Naive thymus-derived CD4-positive, alpha-beta T cell (primary cell): ENCODE results near the gene CDK4. TPM values are rescaled to one million over a fixed set of nuclear protein-coding genes. Genes with fewer than 3 reads are reported as not detected.

Experiments
- ATAC-seq: fragments of 150-1000 bp; cut with Tn5 transposase; 2 replicates; pipeline ENCODE4 v1.10.0; 2021; ENCODE audit warnings: mild to moderate bottlenecking, moderate library complexity
- CTCF ChIA-PET: fragments of 350-600 bp; sonication (Branson Sonifier 250); formaldehyde crosslinking; loops from one replicate; lab custom pipeline; 2021; ENCODE audit warnings: antibody characterized with exemption; lab: Charles Lee
- POLR2A ChIA-PET: fragments of 350-600 bp; sonication (Branson Sonifier 250); formaldehyde crosslinking; loops from one replicate; lab custom pipeline; 2021; ENCODE audit warnings: antibody characterized with exemption, inconsistent platforms; lab: Charles Lee
- DNase-seq, 9 donors: peaks; one replicate each; pipeline versions ENCODE4 v3.0.0 to v3.0.0-alpha.2; 2020 to 2022; ENCODE audit warnings: mixed read lengths in 1 of 9
- H3K27ac ChIP-seq: one replicate; pipeline ENCODE4 v1.7.0; 2013; ENCODE audit warnings: mild to moderate bottlenecking, low read depth, low read length, moderate library complexity
- H3K27me3 ChIP-seq, 2 donors: one replicate each; pipeline ENCODE4 v1.7.0; 2013; ENCODE audit warnings: low read length in 2 of 2, mild to moderate bottlenecking in 2 of 2, moderate library complexity in 2 of 2; ENCODE audit not compliant: control insufficient read depth in 2 of 2, insufficient read depth in 2 of 2
- H3K36me3 ChIP-seq, 3 experiments: 1 replicate in 2 of 3; 2 replicates in 1 of 3; pipeline ENCODE4 v1.7.0; 2013; ENCODE audit warnings: low read length in 3 of 3, mild to moderate bottlenecking in 3 of 3, moderate library complexity in 1 of 3; ENCODE audit not compliant: insufficient read depth in 3 of 3, control insufficient read depth in 2 of 3
- H3K4me1 ChIP-seq, 2 donors: one replicate each; pipeline ENCODE4 v1.7.0; 2013; ENCODE audit warnings: low read length in 2 of 2, mild to moderate bottlenecking in 2 of 2, moderate library complexity in 1 of 2; ENCODE audit not compliant: control insufficient read depth in 2 of 2, insufficient read depth in 2 of 2
- H3K4me3 ChIP-seq: 2 replicates; pipeline ENCODE4 v1.7.0; 2013; ENCODE audit warnings: mild to moderate bottlenecking, low read length
- H3K9me3 ChIP-seq, 3 experiments: 1 replicate in 2 of 3; 2 replicates in 1 of 3; pipeline ENCODE4 v1.7.0; 2013; ENCODE audit warnings: low read length in 3 of 3; ENCODE audit not compliant: control insufficient read depth in 2 of 3
- H3K27ac Mint-ChIP-seq, 9 donors: one replicate each; pipeline ENCODE4 v1.8.0; 2020 to 2022; ENCODE audit warnings: mixed read lengths in 9 of 9, mild to moderate bottlenecking in 8 of 9, moderate library complexity in 5 of 9, inconsistent platforms in 2 of 9
- H3K27me3 Mint-ChIP-seq, 5 donors: one replicate each; pipeline ENCODE4 v1.8.0; 2021 to 2022; ENCODE audit warnings: mixed read lengths in 5 of 5, mild to moderate bottlenecking in 1 of 5
- H3K36me3 Mint-ChIP-seq, 5 donors: one replicate each; pipeline ENCODE4 v1.8.0; 2020 to 2022; ENCODE audit warnings: mixed read lengths in 5 of 5, mild to moderate bottlenecking in 3 of 5, inconsistent platforms in 1 of 5
- H3K4me1 Mint-ChIP-seq, 7 donors: one replicate each; pipeline ENCODE4 v1.8.0; 2020 to 2022; ENCODE audit warnings: mixed read lengths in 7 of 7, mild to moderate bottlenecking in 3 of 7, inconsistent platforms in 1 of 7
- H3K4me3 Mint-ChIP-seq, 10 donors: one replicate each; pipeline ENCODE4 v1.8.0; 2020 to 2022; ENCODE audit warnings: mild to moderate bottlenecking in 10 of 10, mixed read lengths in 10 of 10, moderate library complexity in 6 of 10, inconsistent platforms in 2 of 10
- H3K9me3 Mint-ChIP-seq, 11 donors: one replicate each; pipeline ENCODE4 v1.8.0; 2020 to 2022; ENCODE audit warnings: mixed read lengths in 11 of 11, mild to moderate bottlenecking in 4 of 11, inconsistent platforms in 1 of 11, moderate library complexity in 1 of 11
- intact Hi-C, 2 donors: fragments of 100-400 bp; cut with micrococcal nuclease; formaldehyde crosslinking; loops; one replicate each; pipeline ENCODE4 v1.15.1; 2023
- polyA plus RNA-seq, 2 donors: library from polyadenylated mRNA; unstranded; fragments of 300-500 nt; fragmentation: Illumina TruSeq; gene quantifications; one replicate each; pipeline ENCODE4 v1.2.3, GENCODE V29; 2021
- total RNA-seq, 6 experiments: library from RNA in 5 of 6; stranded (reverse) in 5 of 6; gene quantifications; 1 replicate in 5 of 6; 2 replicates in 1 of 6; pipeline ENCODE4 v1.2.3 and lab custom pipeline; 2021 to 2026

The CDK4 gene
- total and polyA plus RNA-seq, 7 experiments from 2014 or later = 23.8 to 108 (median 49.5) TPM

GRCh38 chr12:57739387-57739786 lies 12.7 kb downstream of the CDK4 start:
- intact Hi-C loops = no loop called here

DNA sequence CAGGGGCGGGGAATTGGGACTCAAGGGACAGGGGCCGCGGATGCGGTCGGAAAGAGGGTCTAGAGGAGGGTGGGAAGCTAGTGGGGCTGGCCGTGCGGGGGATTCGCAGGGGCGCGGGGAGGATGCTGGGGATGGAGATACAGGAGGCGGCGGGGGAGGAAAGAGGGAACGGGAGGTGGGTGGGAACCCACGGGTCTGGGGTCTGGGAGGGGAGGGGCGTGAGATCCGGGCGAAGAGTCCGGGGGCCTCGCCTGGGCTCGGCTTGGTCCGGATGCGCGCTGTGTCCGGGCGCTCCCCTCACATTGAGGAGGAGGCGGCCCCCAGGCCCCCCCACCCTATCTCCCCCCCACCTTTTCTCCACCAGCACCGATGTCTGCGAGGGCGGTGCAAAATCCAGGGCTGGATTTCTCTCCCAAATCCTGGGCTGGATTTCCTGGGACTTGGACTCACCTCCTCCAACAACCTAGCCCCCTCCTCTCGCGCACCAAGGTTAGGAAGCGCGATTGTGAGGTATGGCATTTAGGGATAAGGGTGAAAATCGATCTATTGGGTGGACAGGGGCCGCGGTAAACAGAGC lies 13.4 kb downstream of the CDK4 start, which contains the start of gene AGAP2:
TSS of gene AGAP2 (minus strand) at position 82 of the 577 bp plus-strand sequence. CDS start 496 bp downstream, outside the sequence.
- CTCF ChIA-PET = no interaction called here
- peak within 1 kb of the TSS; percentile 76 to 97 (median 86) for H3K27ac Mint-ChIP-seq
- peaks cover 23 to 58% (median 44%) of the 10 kb centered on the region in 7 donors for H3K4me1 Mint-ChIP-seq
- peak within 1 kb of the TSS; percentile 48 to 95 (median 72) for H3K4me3 Mint-ChIP-seq
- Histone ChIP-seq H3K4me1 (peaks cover 29% of the 10 kb centered on the region in 2 donors), H3K4me3 (peak within 1 kb of the TSS; percentile 73), H3K9me3 (no peaks in the 10 kb centered on the region), H3K27ac (peak within 1 kb of the TSS; percentile 91), H3K36me3 (peaks cover 13 to 55% (median 14%) of the 10 kb centered on the region in 3 experiments), H3K27me3 (no peaks in the 10 kb centered on the region)
- H3K27me3 Mint-ChIP-seq = no peaks in the 10 kb centered on the region
- peaks cover 0 to 23% (median 15%) of the 10 kb centered on the region in 5 donors for H3K36me3 Mint-ChIP-seq
- H3K9me3 Mint-ChIP-seq = peaks cover 0 to 2% (median 0%) of the 10 kb centered on the region in 11 donors
- DNase-seq (no peak), ATAC-seq (no peak)
- POLR2A ChIA-PET = interaction anchor here (0.7 to 0.9 kb wide), 2 partner anchors 19 to 23 kb away, joined by 3 read pairs; no protein-coding TSS in a partner anchor
- intact Hi-C loops = no loop called here

More at GRCh38 chr12:57739387-57739786, 12.7 kb downstream of the CDK4 start:
- peak overlapping the region; percentile 73 for H3K4me3 ChIP-seq
- peaks cover 35 to 36% of the 10 kb centered on the region in 2 donors for H3K4me1 ChIP-seq
- ATAC-seq = no peak
- Mint-ChIP-seq H3K27me3 (no peaks in the 10 kb centered on the region), H3K4me1 (peaks cover 28 to 64% (median 50%) of the 10 kb centered on the region in 7 donors), H3K27ac (peak overlapping the region; percentile 76 to 97 (median 86)), H3K36me3 (peaks cover 0 to 22% (median 13%) of the 10 kb centered on the region in 5 donors), H3K4me3 (peak overlapping the region; percentile 48 to 95 (median 72)), H3K9me3 (peaks cover 0 to 2% (median 0%) of the 10 kb centered on the region in 11 donors)
- H3K9me3 ChIP-seq = no peaks in the 10 kb centered on the region
- H3K27ac ChIP-seq = peak overlapping the region; percentile 91
- CTCF ChIA-PET = no interaction called here
- no peaks in the 10 kb centered on the region for H3K27me3 ChIP-seq
- POLR2A ChIA-PET = interaction anchor here (0.9 kb wide), 1 partner anchor 19 kb away, joined by 3 read pairs; no protein-coding TSS in a partner anchor
- no peak for DNase-seq
- H3K36me3 ChIP-seq = peaks cover 7 to 48% (median 8%) of the 10 kb centered on the region in 3 experiments

GRCh38 chr12:57737467-57738460 lies 14.3 kb downstream of the CDK4 start:
- ChIA-PET CTCF (no interaction called here), POLR2A (interaction anchor here (0.5 to 0.6 kb wide), 2 partner anchors 73 to 1718 kb away, joined by 4 to 6 read pairs; no protein-coding TSS in a partner anchor)
- ATAC-seq (no peak), DNase-seq (no peak)
- no peak overlapping the region for H3K27ac ChIP-seq
- intact Hi-C loops = no loop called here
- Mint-ChIP-seq H3K27me3 (no peaks in the 10 kb centered on the region), H3K36me3 (peaks cover 1 to 27% (median 15%) of the 10 kb centered on the region in 5 donors), H3K9me3 (peaks cover 0 to 2% (median 0%) of the 10 kb centered on the region in 11 donors), H3K4me1 (peaks cover 23 to 57% (median 41%) of the 10 kb centered on the region in 7 donors), H3K4me3 (no peak overlapping the region), H3K27ac (no peak overlapping the region)
- H3K4me1 ChIP-seq = peaks cover 23 to 28% of the 10 kb centered on the region in 2 donors
- no peak overlapping the region for H3K4me3 ChIP-seq
- H3K9me3 ChIP-seq = no peaks in the 10 kb centered on the region
- H3K27me3 ChIP-seq = no peaks in the 10 kb centered on the region
- H3K36me3 ChIP-seq = peaks cover 17 to 65% (median 21%) of the 10 kb centered on the region in 3 experiments

GRCh38 chr12:57736741-57737466 lies 15.2 kb downstream of the CDK4 start:
- Mint-ChIP-seq H3K4me1 (peaks cover 23 to 50% (median 36%) of the 10 kb centered on the region in 7 donors), H3K4me3 (peak overlapping the region in 1 of 10 donors; percentile 50), H3K36me3 (peaks cover 4 to 36% (median 15%) of the 10 kb centered on the region in 5 donors), H3K27me3 (no peaks in the 10 kb centered on the region), H3K27ac (peak overlapping the region in 7 of 9 donors; percentile 15 to 78 (median 36)), H3K9me3 (peaks cover 0 to 2% (median 0%) of the 10 kb centered on the region in 11 donors)
- no peak for DNase-seq
- Histone ChIP-seq H3K36me3 (peaks cover 17 to 73% (median 23%) of the 10 kb centered on the region in 3 experiments), H3K27ac (no peak overlapping the region), H3K9me3 (no peaks in the 10 kb centered on the region), H3K4me3 (no peak overlapping the region), H3K4me1 (peaks cover 16 to 22% of the 10 kb centered on the region in 2 donors), H3K27me3 (no peaks in the 10 kb centered on the region)
- CTCF ChIA-PET = interaction anchor here (0.6 kb wide), 1 partner anchor 65 kb away, joined by 3 read pairs; no protein-coding TSS in a partner anchor
- intact Hi-C loops = no loop called here
- no peak for ATAC-seq
- POLR2A ChIA-PET = interaction anchor here (0.6 kb wide), 1 partner anchor 1718 kb away, joined by 4 read pairs; no protein-coding TSS in a partner anchor

GRCh38 chr12:57735952-57736740 lies 16.0 kb downstream of the CDK4 start:
- CTCF ChIA-PET = interaction anchor here (0.6 kb wide), 1 partner anchor 66 kb away, joined by 3 read pairs; no protein-coding TSS in a partner anchor
- Mint-ChIP-seq H3K9me3 (peaks cover 0 to 2% (median 0%) of the 10 kb centered on the region in 11 donors), H3K27me3 (no peaks in the 10 kb centered on the region), H3K4me3 (no peak overlapping the region), H3K4me1 (peaks cover 21 to 42% (median 32%) of the 10 kb centered on the region in 7 donors), H3K27ac (peak overlapping the region in 4 of 9 donors; percentile 23 to 78 (median 54)), H3K36me3 (peaks cover 9 to 42% (median 15%) of the 10 kb centered on the region in 5 donors)
- H3K9me3 ChIP-seq = no peaks in the 10 kb centered on the region
- DNase-seq (no peak), ATAC-seq (no peak)
- H3K4me1 ChIP-seq = peaks cover 16 to 22% of the 10 kb centered on the region in 2 donors
- no peak overlapping the region for H3K4me3 ChIP-seq
- intact Hi-C loops = no loop called here
- peak overlapping the region; percentile 38 for H3K27ac ChIP-seq
- POLR2A ChIA-PET = no interaction called here
- peaks cover 23 to 81% (median 27%) of the 10 kb centered on the region in 3 experiments for H3K36me3 ChIP-seq
- no peaks in the 10 kb centered on the region for H3K27me3 ChIP-seq
